DOHH2 (cell line): ENCODE measurements around the gene COP1.

Experiments used
- CTCF ChIP-seq: fragments of 200-600 bp; sonication (generic); IDR thresholded peaks from one replicate; pipeline ENCODE4 v1.5.1; 2014; ENCODE audit warnings: antibody characterized with exemption, mild to moderate bottlenecking, low read depth, low read length; ENCODE audit not compliant: poor library complexity, severe bottlenecking
- EZH2phosphoT487 ChIP-seq: fragments of 200-600 bp; sonication (generic); IDR thresholded peaks from 2 replicates; pipeline ENCODE4 v1.6.1; 2017; ENCODE audit warnings: borderline replicate concordance, mild to moderate bottlenecking, antibody characterized with exemption, low read length, moderate library complexity, mixed read lengths

GRCh38 chr1:175919001-175919400 lies 288.1 kb downstream of the COP1 start:
- TF ChIP-seq CTCF (no peak), EZH2phosphoT487 (no peak)
